HepG2 (cell line): ENCODE measurements around the gene TBC1D10A. TPM values are rescaled to one million over a fixed set of nuclear protein-coding genes. Genes with fewer than 3 reads are reported as not detected.

ENCODE experiments used
- ATAC-seq: fragments of 200-7000 bp; cut with Tn5 transposase; 3 replicates; pipeline ENCODE4 v1.9.1; 2020; ENCODE audit warnings: mild to moderate bottlenecking, moderate library complexity
- BruUV-seq: library from RNA; stranded (reverse); fragments of 400-500 nt; replicated peaks from 2 replicates; lab custom pipeline; 2021; lab: Mats Ljungman, UMichigan
- CTCF ChIA-PET: fragments of 300-600 bp; formaldehyde crosslinking; extraction: SDS; loops from one replicate; lab custom pipeline; 2021; ENCODE audit warnings: low total read pairs, inconsistent platforms, low intra/inter-chr PET ratio; lab: Yijun Ruan, JAX
- POLR2A ChIA-PET: fragments of 350-600 bp; sonication (Branson Sonifier 250); formaldehyde crosslinking; loops from one replicate; lab custom pipeline; 2020; ENCODE audit warnings: antibody characterized with exemption, inconsistent platforms; lab: Yijun Ruan, JAX
- DNase-seq: peaks from one replicate; pipeline ENCODE4 v3.0.0-alpha.2; 2015; ENCODE audit warnings: low spot score
- FAIRE-seq: peaks from 3 replicates; lab custom pipeline; 2011; peaks lifted over from hg19 to GRCh38; lab: Jason Lieb, UNC
- H2AFZ ChIP-seq: one replicate; pipeline ENCODE4 v1.6.1; 2011; ENCODE audit warnings: low read length, inconsistent platforms
- H3K27ac ChIP-seq: fragments of 300-600 bp; 3 replicates; pipeline ENCODE4 v1.8.0; 2011; ENCODE audit warnings: mixed run types, mild to moderate bottlenecking, mixed read lengths, low read length, inconsistent platforms; ENCODE audit not compliant: insufficient read depth; ENCODE audit errors: extremely low read length
- H3K27me3 ChIP-seq, 2 experiments: fragments of 200-600 bp in 1 of 2; 2 replicates in 1 of 2; 3 replicates in 1 of 2; pipeline versions ENCODE4 v1.6.0 to v1.8.0; 2011; ENCODE audit warnings: low read length in 2 of 2, mild to moderate bottlenecking in 2 of 2, moderate library complexity in 2 of 2, inconsistent platforms in 1 of 2; ENCODE audit not compliant: insufficient read depth in 2 of 2, control insufficient read depth in 1 of 2
- H3K36me3 ChIP-seq, 2 experiments: fragments of 200-600 bp in 1 of 2; replicated peaks in 1 of 2; 2 replicates in 1 of 2; 3 replicates in 1 of 2; pipeline versions ENCODE4 v1.5.1 to v1.8.0; 2011; ENCODE audit warnings: low read length in 2 of 2, inconsistent platforms in 1 of 2; ENCODE audit not compliant: insufficient read depth in 2 of 2, control insufficient read depth in 1 of 2
- H3K4me1 ChIP-seq: 2 replicates; pipeline ENCODE4 v1.5.1; 2012; ENCODE audit warnings: low read length, inconsistent platforms; ENCODE audit not compliant: insufficient read depth
- H3K4me2 ChIP-seq: 2 replicates; pipeline ENCODE4 v1.6.0; 2011; ENCODE audit warnings: low read depth, low read length, inconsistent platforms
- H3K4me3 ChIP-seq, 3 experiments: fragments of 200-600 bp in 1 of 3; sonication (generic), shearing (Covaris generic) in 1 of 3; replicated peaks in 1 of 3; 2 replicates each; pipeline ENCODE4 v1.5.1; 2011 to 2016; ENCODE audit warnings: low read length in 3 of 3, inconsistent platforms in 2 of 3, low read depth in 2 of 3, mild to moderate bottlenecking in 2 of 3, control low read depth in 1 of 3, mixed read lengths in 1 of 3; ENCODE audit not compliant: insufficient read depth in 1 of 3
- H3K79me2 ChIP-seq: one replicate; pipeline ENCODE4 v1.6.1; 2011; ENCODE audit warnings: low read length, inconsistent platforms; ENCODE audit not compliant: insufficient read depth
- H3K9ac ChIP-seq: 2 replicates; pipeline ENCODE4 v1.6.0; 2011; ENCODE audit warnings: mild to moderate bottlenecking, low read depth, low read length, inconsistent platforms; ENCODE audit not compliant: insufficient read depth
- H3K9me3 ChIP-seq: 2 replicates; pipeline ENCODE4 v1.5.1; 2012; ENCODE audit warnings: mild to moderate bottlenecking, low read length
- H4K20me1 ChIP-seq: 2 replicates; pipeline ENCODE4 v1.6.0; 2011; ENCODE audit warnings: inconsistent platforms, mild to moderate bottlenecking, low read length, moderate library complexity; ENCODE audit not compliant: insufficient read depth
- CEBPB ChIP-seq: IDR thresholded peaks from 2 replicates; pipeline ENCODE4 v1.6.1; 2011; ENCODE audit warnings: low read depth, low read length, improper control_type of control experiment, borderline replicate concordance
- RBAK ChIP-seq: sonication (generic); formaldehyde crosslinking; IDR thresholded peaks from 2 replicates; pipeline ENCODE4 v1.5.1; 2020; ENCODE audit warnings: mild to moderate bottlenecking, missing genetic modification reagents
- RORA ChIP-seq: sonication (generic); formaldehyde crosslinking; IDR thresholded peaks from 2 replicates; pipeline ENCODE4 v1.5.0; 2020; ENCODE audit warnings: mild to moderate bottlenecking, missing genetic modification reagents, moderate library complexity
- ZNF10 ChIP-seq: sonication (generic); formaldehyde crosslinking; IDR thresholded peaks from 2 replicates; pipeline ENCODE4 v1.4.0; 2020; ENCODE audit warnings: mild to moderate bottlenecking, low read depth, missing genetic modification reagents, borderline replicate concordance
- ZNF670 ChIP-seq: sonication (generic); formaldehyde crosslinking; IDR thresholded peaks from 2 replicates; pipeline ENCODE4 v1.8.0; 2022; ENCODE audit warnings: mild to moderate bottlenecking, missing genetic modification reagents, borderline replicate concordance
- ZNF720 ChIP-seq: sonication (generic); formaldehyde crosslinking; IDR thresholded peaks from 2 replicates; pipeline ENCODE4 v1.4.0; 2020; ENCODE audit warnings: missing genetic modification reagents
- ZNF841 ChIP-seq: sonication (generic); formaldehyde crosslinking; IDR thresholded peaks from 2 replicates; pipeline ENCODE4 v1.8.1; 2023; ENCODE audit warnings: missing genetic modification reagents, borderline replicate concordance
- ZSCAN21 ChIP-seq: sonication (generic); formaldehyde crosslinking; IDR thresholded peaks from 2 replicates; pipeline ENCODE4 v1.8.0; 2022; ENCODE audit warnings: mild to moderate bottlenecking, missing genetic modification reagents, moderate library complexity, borderline replicate concordance
- WGBS: methylation state at CpG from one replicate; pipeline ENCODE4 v1.1.6; 2017; ENCODE audit warnings: low lambda C conversion rate; 5-methylcytosine and 5-hydroxymethylcytosine counted together
- in situ Hi-C: cut with HindIII; loops from 2 replicates; pipeline ENCODE4 v1.10.0; 2017; ENCODE audit warnings: low pct_unique_long_range_greater_than_20kb; ENCODE audit not compliant: extremely low pct_ligation_motif_present
- intact Hi-C: fragments of 100-400 bp; cut with micrococcal nuclease; formaldehyde crosslinking; loops from one replicate; pipeline ENCODE4 v1.10.0; 2022; ENCODE audit not compliant: unreplicated experiment
- polyA plus RNA-seq, 8 experiments: library from polyadenylated mRNA; depleted of rRNA in 3 of 8; stranded (reverse) in 7 of 8; unstranded in 1 of 8; fragments of >200 nt; fragmentation: Illumina TruSeq in 4 of 8; extraction: Trizol in 4 of 8; gene quantifications; 2 replicates each; pipeline versions ENCODE4 v1.2.1 to v1.2.3, GENCODE V29; 2011 to 2016; ENCODE audit warnings: low read depth in 4 of 8, missing spikeins in 1 of 8, mixed read lengths in 1 of 8; ENCODE audit not compliant: insufficient read depth in 1 of 8
- total RNA-seq, 5 experiments: library from RNA; depleted of rRNA; stranded (reverse); fragments of >200 nt; fragmentation: Illumina TruSeq; extraction: Trizol; gene quantifications; 2 replicates each; pipeline ENCODE4 v1.2.3, GENCODE V29; 2016; ENCODE audit warnings: low read depth in 1 of 5
- TF ChIP-seq, protein P1 (sequence below): sonication (generic); formaldehyde crosslinking; IDR thresholded peaks from 2 replicates; pipeline ENCODE4 v1.4.0; 2020; ENCODE audit warnings: missing genetic modification reagents
- TF ChIP-seq, protein P2 (sequence below): sonication (generic); formaldehyde crosslinking; IDR thresholded peaks from 2 replicates; pipeline ENCODE4 v1.8.0; 2022; ENCODE audit warnings: missing genetic modification reagents, mild to moderate bottlenecking, moderate library complexity, borderline replicate concordance
- TF ChIP-seq, protein P3 (sequence below): sonication (generic); formaldehyde crosslinking; conservative IDR thresholded peaks from 2 replicates; pipeline ENCODE4 v1.8.0; 2022; ENCODE audit warnings: low read depth, missing genetic modification reagents

Gene TBC1D10A
- total and polyA plus RNA-seq, 2 of the 13 experiments (the other 11 are each of a cell fraction or from before 2014, with no cell fraction given): 4.2 to 4.9 TPM

DNA sequence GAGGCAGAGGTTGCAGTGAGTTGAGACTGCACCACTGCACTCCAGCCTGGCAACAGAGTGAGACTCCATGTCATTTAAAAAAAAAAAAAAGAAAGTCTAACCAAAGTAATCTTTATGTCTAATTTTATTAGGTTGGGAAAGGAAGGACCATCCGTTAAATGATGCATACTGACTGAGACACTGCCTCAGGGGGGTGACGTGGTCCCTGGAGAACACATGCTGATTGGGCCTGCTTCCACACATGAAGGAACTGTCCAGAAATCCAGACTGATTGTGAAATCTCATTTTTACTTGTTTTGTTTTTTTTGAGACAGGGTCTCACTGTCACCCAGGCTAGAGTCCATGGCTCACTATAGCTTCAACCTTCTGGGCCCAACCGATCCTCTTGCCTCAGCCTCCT lies 24.5 kb upstream of the TBC1D10A start:
- H3K27me3 ChIP-seq: no peaks in the 10 kb centered on the region; a peak in 2 of 5 replicates
- in situ Hi-C loops: no loop called here
- CTCF ChIA-PET: no interaction called here

DNA sequence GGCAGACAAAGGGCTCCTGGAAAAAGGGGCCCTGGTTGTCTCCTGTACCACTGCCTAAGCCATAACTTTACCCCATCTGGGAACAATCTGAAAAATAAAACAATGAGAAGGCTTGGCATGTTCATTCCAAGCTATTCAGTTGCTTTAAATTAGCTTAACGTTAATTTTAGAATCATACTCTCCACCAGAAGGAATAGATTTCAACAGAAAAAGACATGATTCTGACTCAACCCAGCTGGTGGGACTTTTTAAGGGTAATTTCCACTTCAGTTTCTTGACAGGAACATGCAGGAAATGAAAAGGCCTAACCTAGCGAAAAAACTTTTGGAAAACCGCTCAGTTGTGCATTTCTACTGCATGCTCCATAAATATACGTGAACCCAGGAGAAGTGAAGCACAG lies 22.1 kb upstream of the TBC1D10A start:
- no peak overlapping the region for H3K4me3 ChIP-seq
- peaks cover 11% of the 10 kb centered on the region for H3K79me2 ChIP-seq
- intact Hi-C loops: no loop called here
- BruUV-seq: no TSS peak
- H3K27ac ChIP-seq: no peak overlapping the region
- H3K9ac ChIP-seq: no peak overlapping the region
- peaks cover 45 to 87% of the 10 kb centered on the region in 2 experiments for H3K36me3 ChIP-seq
- no peak overlapping the region for H2AFZ ChIP-seq
- peaks cover 20% of the 10 kb centered on the region for H3K4me1 ChIP-seq
- H3K4me2 ChIP-seq: no peak overlapping the region
- FAIRE-seq: no peak
- no peaks in the 10 kb centered on the region for H3K27me3 ChIP-seq
- DNase-seq: no peak
- ChIA-PET POLR2A (no interaction called here), CTCF (no interaction called here)
- peaks cover 4% of the 10 kb centered on the region; the same call in 1 of the 2 replicates for H4K20me1 ChIP-seq
- TF ChIP-seq RBAK (CRISPR knock-in tag): no peak
- TF ChIP-seq ZNF841 (CRISPR knock-in tag): no peak
- TF ChIP-seq, protein P1, sequence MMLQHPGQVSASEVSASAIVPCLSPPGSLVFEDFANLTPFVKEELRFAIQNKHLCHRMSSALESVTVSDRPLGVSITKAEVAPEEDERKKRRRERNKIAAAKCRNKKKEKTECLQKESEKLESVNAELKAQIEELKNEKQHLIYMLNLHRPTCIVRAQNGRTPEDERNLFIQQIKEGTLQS: no peak
- TF ChIP-seq, protein P2, sequence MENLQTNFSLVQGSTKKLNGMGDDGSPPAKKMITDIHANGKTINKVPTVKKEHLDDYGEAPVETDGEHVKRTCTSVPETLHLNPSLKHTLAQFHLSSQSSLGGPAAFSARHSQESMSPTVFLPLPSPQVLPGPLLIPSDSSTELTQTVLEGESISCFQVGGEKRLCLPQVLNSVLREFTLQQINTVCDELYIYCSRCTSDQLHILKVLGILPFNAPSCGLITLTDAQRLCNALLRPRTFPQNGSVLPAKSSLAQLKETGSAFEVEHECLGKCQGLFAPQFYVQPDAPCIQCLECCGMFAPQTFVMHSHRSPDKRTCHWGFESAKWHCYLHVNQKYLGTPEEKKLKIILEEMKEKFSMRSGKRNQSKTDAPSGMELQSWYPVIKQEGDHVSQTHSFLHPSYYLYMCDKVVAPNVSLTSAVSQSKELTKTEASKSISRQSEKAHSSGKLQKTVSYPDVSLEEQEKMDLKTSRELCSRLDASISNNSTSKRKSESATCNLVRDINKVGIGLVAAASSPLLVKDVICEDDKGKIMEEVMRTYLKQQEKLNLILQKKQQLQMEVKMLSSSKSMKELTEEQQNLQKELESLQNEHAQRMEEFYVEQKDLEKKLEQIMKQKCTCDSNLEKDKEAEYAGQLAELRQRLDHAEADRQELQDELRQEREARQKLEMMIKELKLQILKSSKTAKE (CRISPR knock-in tag): no peak
- TF ChIP-seq RORA (CRISPR knock-in tag): no peak
- TF ChIP-seq ZNF720 (CRISPR knock-in tag): no peak
- no peak for TF ChIP-seq ZNF10 (CRISPR knock-in tag)
- no peak for TF ChIP-seq ZSCAN21 (CRISPR knock-in tag)
- TF ChIP-seq ZNF670 (CRISPR knock-in tag): no peak
- 96% methylated on average over 4 of the region's 4 CpGs for WGBS
- H3K9me3 ChIP-seq: no peaks in the 10 kb centered on the region
- in situ Hi-C loops: no loop called here
- no peak for ATAC-seq

More for the DNA sequence above, 24.5 kb upstream of the TBC1D10A start:
- DNase-seq (no peak), FAIRE-seq (no peak), ATAC-seq (no peak)
- 96% methylated on average over 3 of the region's 3 CpGs for WGBS
- no TSS peak for BruUV-seq
- no peak overlapping the region for H3K4me2 ChIP-seq
- peaks cover 42% of the 10 kb centered on the region for H3K4me1 ChIP-seq
- intact Hi-C loops: no loop called here
- peaks cover 22% of the 10 kb centered on the region for H4K20me1 ChIP-seq
- H3K9me3 ChIP-seq: no peaks in the 10 kb centered on the region
- H2AFZ ChIP-seq: no peak overlapping the region
- POLR2A ChIA-PET: no interaction called here
- peak; percentile 18; the same call in 1 of the 2 replicates for TF ChIP-seq CEBPB
- TF ChIP-seq, protein P3, sequence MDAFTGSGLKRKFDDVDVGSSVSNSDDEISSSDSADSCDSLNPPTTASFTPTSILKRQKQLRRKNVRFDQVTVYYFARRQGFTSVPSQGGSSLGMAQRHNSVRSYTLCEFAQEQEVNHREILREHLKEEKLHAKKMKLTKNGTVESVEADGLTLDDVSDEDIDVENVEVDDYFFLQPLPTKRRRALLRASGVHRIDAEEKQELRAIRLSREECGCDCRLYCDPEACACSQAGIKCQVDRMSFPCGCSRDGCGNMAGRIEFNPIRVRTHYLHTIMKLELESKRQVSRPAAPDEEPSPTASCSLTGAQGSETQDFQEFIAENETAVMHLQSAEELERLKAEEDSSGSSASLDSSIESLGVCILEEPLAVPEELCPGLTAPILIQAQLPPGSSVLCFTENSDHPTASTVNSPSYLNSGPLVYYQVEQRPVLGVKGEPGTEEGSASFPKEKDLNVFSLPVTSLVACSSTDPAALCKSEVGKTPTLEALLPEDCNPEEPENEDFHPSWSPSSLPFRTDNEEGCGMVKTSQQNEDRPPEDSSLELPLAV: no peak
- H3K9ac ChIP-seq: no peak overlapping the region
- peaks cover 36% of the 10 kb centered on the region for H3K79me2 ChIP-seq
- no peak overlapping the region for H3K27ac ChIP-seq
- no peak overlapping the region for H3K4me3 ChIP-seq
- peaks cover 29 to 74% of the 10 kb centered on the region in 2 experiments for H3K36me3 ChIP-seq
